A549 (cell line): ENCODE measurements around the gene GADD45B. TPM values are rescaled to one million over a fixed set of nuclear protein-coding genes. Genes with fewer than 3 reads are reported as not detected.

Experiments
- ATAC-seq, 2 experiments: fragments of 200-7000 bp in 1 of 2; fragments of >200 bp in 1 of 2; cut with Nextera tagmentation in 1 of 2; cut with Tn5 transposase in 1 of 2; 3 replicates each; pipeline versions ENCODE4 v1.8.0 to v1.9.1; 2018 to 2020; ENCODE audit warnings: mild to moderate bottlenecking in 1 of 2, moderate library complexity in 1 of 2
- CTCF ChIA-PET: fragments of 300-600 bp; sonication (Branson Sonifier 250); formaldehyde crosslinking; extraction: SDS; loops from one replicate; lab custom pipeline; 2021; ENCODE audit warnings: antibody characterized with exemption, inconsistent platforms; lab: Yijun Ruan, JAX
- POLR2A ChIA-PET: fragments of 350-600 bp; formaldehyde crosslinking; extraction: SDS; loops from one replicate; lab custom pipeline; 2021; ENCODE audit warnings: antibody characterized with exemption, inconsistent platforms; lab: Yijun Ruan, JAX
- DNase-seq, 2 experiments: peaks; one replicate each; pipeline versions ENCODE4 v3.0.0 to v3.0.0-alpha.2; 2011 to 2016; ENCODE audit warnings: low read depth in 1 of 2, low spot score in 1 of 2
- FAIRE-seq: peaks from 2 replicates; lab custom pipeline; 2011; peaks lifted over from hg19 to GRCh38; lab: Jason Lieb, UNC
- H3K27ac ChIP-seq, 2 experiments: fragments of >200 bp; sonication (Bioruptor Twin); formaldehyde crosslinking; 3 replicates each; pipeline ENCODE4 v1.5.1; 2016 to 2017
- H3K4me1 ChIP-seq: fragments of >200 bp; sonication (Bioruptor Twin); formaldehyde crosslinking; 3 replicates; pipeline ENCODE4 v1.6.1; 2016
- H3K4me2 ChIP-seq: fragments of >200 bp; sonication (Bioruptor Twin); formaldehyde crosslinking; 3 replicates; pipeline ENCODE4 v1.6.1; 2016
- H3K4me3 ChIP-seq: fragments of >200 bp; sonication (Bioruptor Twin); formaldehyde crosslinking; 3 replicates; pipeline ENCODE4 v1.5.1; 2016
- H3K9me3 ChIP-seq: fragments of >200 bp; sonication (Bioruptor Twin); formaldehyde crosslinking; 3 replicates; pipeline ENCODE4 v1.6.1; 2016
- BHLHE40 ChIP-seq: IDR thresholded peaks from 2 replicates; pipeline ENCODE4 v1.6.1; 2012; ENCODE audit warnings: low read depth, low read length, inconsistent platforms
- CHD4 ChIP-seq: fragments of 200-600 bp; sonication (generic); IDR thresholded peaks from 2 replicates; pipeline ENCODE4 v1.6.1; 2016; ENCODE audit warnings: antibody characterized with exemption, mild to moderate bottlenecking, borderline replicate concordance
- FOXS1 ChIP-seq: fragments of 250-450 bp; sonication (Bioruptor Pico); IDR thresholded peaks from 2 replicates; pipeline ENCODE4 v1.5.0; 2020; ENCODE audit warnings: mild to moderate bottlenecking, moderate library complexity
- HDAC2 ChIP-seq: fragments of 200-600 bp; sonication (generic); IDR thresholded peaks from 2 replicates; pipeline ENCODE4 v1.6.1; 2016
- HEYL ChIP-seq: fragments of 250-450 bp; sonication (Bioruptor Pico); IDR thresholded peaks from 2 replicates; pipeline ENCODE4 v1.8.0; 2021; ENCODE audit warnings: mild to moderate bottlenecking, moderate library complexity
- HOXB13 ChIP-seq: fragments of 250-450 bp; sonication (Bioruptor Pico); IDR thresholded peaks from 2 replicates; pipeline ENCODE4 v1.5.0; 2020; ENCODE audit warnings: low read depth, mild to moderate bottlenecking, moderate library complexity
- JUN ChIP-seq, 2 experiments: fragments of >200 bp; sonication (Bioruptor Twin); formaldehyde crosslinking; IDR thresholded peaks; 2 replicates in 1 of 2; 3 replicates in 1 of 2; pipeline ENCODE4 v1.6.1; 2016 to 2017
- JUNB ChIP-seq: fragments of >200 bp; sonication (Bioruptor Twin); formaldehyde crosslinking; IDR thresholded peaks from 2 replicates; pipeline ENCODE4 v1.6.1; 2016
- KDM1A ChIP-seq: fragments of 200-600 bp; sonication (generic); IDR thresholded peaks from 2 replicates; pipeline ENCODE4 v1.6.1; 2016; ENCODE audit warnings: low read depth, mild to moderate bottlenecking
- NPAS2 ChIP-seq: fragments of 250-450 bp; sonication (Bioruptor Pico); IDR thresholded peaks from 2 replicates; pipeline ENCODE4 v1.8.0; 2022; ENCODE audit warnings: mild to moderate bottlenecking, moderate library complexity, borderline replicate concordance
- PHF8 ChIP-seq: fragments of 200-600 bp; sonication (generic); IDR thresholded peaks from 2 replicates; pipeline ENCODE4 v1.6.1; 2016; ENCODE audit warnings: low read depth, mild to moderate bottlenecking, antibody characterized with exemption, moderate library complexity, borderline replicate concordance
- POLR2A ChIP-seq: IDR thresholded peaks from 2 replicates; pipeline ENCODE4 v1.6.1; 2012; ENCODE audit warnings: mild to moderate bottlenecking, low read length
- POLR2AphosphoS2 ChIP-seq: conservative IDR thresholded peaks from 2 replicates; pipeline ENCODE4 v1.6.1; 2012; ENCODE audit warnings: low read length, improper control_type of control experiment, inconsistent platforms
- RARB ChIP-seq: fragments of 250-450 bp; sonication (Bioruptor Pico); IDR thresholded peaks from 2 replicates; pipeline ENCODE4 v1.8.0; 2021; ENCODE audit warnings: mild to moderate bottlenecking, moderate library complexity
- RCOR1 ChIP-seq: fragments of 150-350 bp; IDR thresholded peaks from 2 replicates; pipeline ENCODE4 v1.6.1; 2014; ENCODE audit warnings: antibody characterized with exemption, low read length, low read depth
- SREBF2 ChIP-seq: fragments of 450-650 bp; IDR thresholded peaks from 2 replicates; pipeline ENCODE4 v1.6.1; 2014; ENCODE audit warnings: mild to moderate bottlenecking, moderate library complexity
- TP53 ChIP-seq: fragments of 250-450 bp; sonication (Bioruptor Pico); IDR thresholded peaks from 2 replicates; pipeline ENCODE4 v1.5.0; 2021; ENCODE audit warnings: mild to moderate bottlenecking, moderate library complexity
- ZFP36 ChIP-seq: fragments of 450-650 bp; IDR thresholded peaks from 2 replicates; pipeline ENCODE4 v1.6.1; 2014; ENCODE audit warnings: borderline replicate concordance; ENCODE audit not compliant: partially characterized antibody
- ZNF302 ChIP-seq: fragments of 250-450 bp; sonication (Bioruptor Pico); IDR thresholded peaks from 2 replicates; pipeline ENCODE4 v1.9.0; 2021; ENCODE audit warnings: inconsistent platforms, mild to moderate bottlenecking, moderate library complexity
- WGBS: methylation state at CpG from one replicate; pipeline ENCODE4 v1.1.6; 2017; ENCODE audit errors: missing lambda C conversion rate; 5-methylcytosine and 5-hydroxymethylcytosine counted together
- polyA plus RNA-seq, 4 experiments: library from polyadenylated mRNA; depleted of rRNA in 3 of 4; stranded (reverse); fragments of >200 nt; fragmentation: RNase III in 1 of 4; extraction: RNeasy Plus Mini Kit Qiagen cat#74134 plus additional on column Dnase treatment in 1 of 4; gene quantifications; 2 replicates in 3 of 4; 3 replicates in 1 of 4; pipeline ENCODE4 v1.2.3, GENCODE V29; 2011 to 2017
- TF ChIP-seq, protein P1 (sequence below): fragments of 250-450 bp; sonication (Bioruptor Pico); IDR thresholded peaks from 2 replicates; pipeline ENCODE4 v1.5.0; 2020; ENCODE audit warnings: low read depth, mild to moderate bottlenecking, moderate library complexity
- TF ChIP-seq, protein P2 (sequence below): IDR thresholded peaks from 2 replicates; pipeline ENCODE4 v1.6.1; 2012
- TF ChIP-seq, protein P3 (sequence below): IDR thresholded peaks from 2 replicates; pipeline ENCODE4 v1.6.1; 2012
- TF ChIP-seq, protein P4 (sequence below): fragments of >200 bp; sonication (Bioruptor Twin); formaldehyde crosslinking; IDR thresholded peaks from 2 replicates; pipeline ENCODE4 v1.6.1; 2016

Gene GADD45B
- polyA plus RNA-seq, 2 of the 4 experiments (the other 2 are of a cell fraction) = 39.9 to 72.5 TPM

DNA sequence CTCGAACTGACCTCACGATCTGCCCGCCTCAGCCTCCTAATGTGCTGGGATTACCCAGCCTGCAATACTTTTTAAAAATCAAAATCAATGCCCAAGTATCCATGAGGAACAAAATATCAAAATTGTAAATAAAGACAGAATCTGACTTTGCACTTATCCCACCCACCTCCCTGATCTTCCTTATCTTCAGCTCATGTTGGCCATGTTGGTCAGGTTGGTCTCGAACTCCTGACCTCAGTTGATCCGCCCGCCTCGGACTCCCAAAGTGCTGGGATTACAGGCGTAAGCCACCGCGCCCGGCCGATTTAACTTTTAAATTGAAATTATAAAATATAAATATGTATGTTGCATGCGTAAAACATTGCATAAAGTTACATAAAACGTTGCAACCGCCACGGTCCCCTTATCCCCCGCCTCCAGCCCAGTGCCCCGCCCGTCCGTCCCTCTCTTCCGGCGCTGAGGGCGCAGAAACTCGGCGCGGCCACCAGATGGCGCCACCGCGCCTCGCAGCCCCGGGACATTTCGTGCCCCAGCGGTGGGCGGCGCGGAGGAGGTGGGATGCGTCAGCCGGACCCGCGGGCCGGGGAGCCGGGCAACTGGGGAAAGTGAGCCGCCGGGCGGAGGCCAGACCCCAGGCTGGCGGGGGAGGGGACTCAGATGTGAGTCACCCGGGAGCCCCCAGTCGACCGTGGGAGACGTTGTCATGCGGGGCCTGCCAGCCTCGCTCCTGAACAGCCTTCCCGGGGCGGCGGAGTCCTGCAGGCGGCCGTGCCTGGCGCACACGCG lies 1.5 kb upstream of the GADD45B start (continued):
- no peak for TF ChIP-seq FOXS1 (CRISPR knock-in tag)
- TF ChIP-seq, protein P1, sequence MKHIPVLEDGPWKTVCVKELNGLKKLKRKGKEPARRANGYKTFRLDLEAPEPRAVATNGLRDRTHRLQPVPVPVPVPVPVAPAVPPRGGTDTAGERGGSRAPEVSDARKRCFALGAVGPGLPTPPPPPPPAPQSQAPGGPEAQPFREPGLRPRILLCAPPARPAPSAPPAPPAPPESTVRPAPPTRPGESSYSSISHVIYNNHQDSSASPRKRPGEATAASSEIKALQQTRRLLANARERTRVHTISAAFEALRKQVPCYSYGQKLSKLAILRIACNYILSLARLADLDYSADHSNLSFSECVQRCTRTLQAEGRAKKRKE (CRISPR knock-in tag) = no peak
- no peak for TF ChIP-seq PHF8
- TF ChIP-seq BHLHE40 = no peak
- TF ChIP-seq HOXB13 (CRISPR knock-in tag) = no peak
- peak; percentile 54 for TF ChIP-seq ZFP36
- no peak for TF ChIP-seq POLR2A
- no peak for TF ChIP-seq RCOR1
- TF ChIP-seq RARB (CRISPR knock-in tag) = no peak
- no peak for TF ChIP-seq HDAC2
- no peak for TF ChIP-seq POLR2AphosphoS2

DNA sequence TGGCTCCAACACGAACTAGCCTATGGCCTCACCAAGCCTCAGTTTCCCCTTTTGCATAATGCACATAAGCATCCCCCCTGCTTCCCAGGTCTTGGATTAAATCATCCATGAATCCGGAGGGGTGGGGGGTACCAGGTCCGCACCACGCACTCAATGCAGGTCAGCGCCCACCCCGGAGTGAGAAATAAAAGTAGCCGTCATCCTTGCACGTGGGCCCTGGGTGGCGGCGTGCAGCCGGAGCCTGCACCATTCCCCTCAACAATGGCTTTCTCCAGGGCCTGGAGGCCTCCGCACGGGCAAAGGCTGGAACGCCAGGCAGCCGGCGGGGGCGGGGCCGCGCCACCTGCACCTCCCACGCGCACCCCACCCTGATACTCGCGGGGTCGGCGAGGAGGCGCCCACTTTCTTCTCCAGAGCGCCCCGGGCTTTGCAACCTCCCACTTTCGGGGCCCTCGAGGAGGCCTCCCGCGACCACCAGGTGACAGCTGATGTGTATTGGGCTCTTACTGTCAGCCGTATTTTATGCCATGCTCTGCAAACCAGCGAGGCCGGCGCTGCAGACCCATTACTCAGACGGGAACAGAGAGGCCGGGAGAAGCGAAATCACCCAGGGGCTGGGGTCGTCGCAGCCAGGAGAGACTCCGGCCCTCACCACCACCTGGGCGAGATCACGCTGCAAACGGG lies 767 bp upstream of the GADD45B start:
- CTCF ChIA-PET = interaction anchor here (0.6 to 10.5 kb wide), 6 partner anchors 8 to 137 kb away, joined by 3 to 156 read pairs (median 6); no protein-coding TSS in a partner anchor
- ATAC-seq (peak; percentile 44 to 55), FAIRE-seq (no peak)

More for the DNA sequence above, 767 bp upstream of the GADD45B start:
- Histone ChIP-seq H3K27ac (peak overlapping the region; percentile 89 to 96), H3K4me1 (peaks cover 9% of the 10 kb centered on the region), H3K4me2 (peak overlapping the region; percentile 92), H3K4me3 (peak overlapping the region; percentile 95), H3K9me3 (no peaks in the 10 kb centered on the region)
- POLR2A ChIA-PET = interaction anchor here (0.6 to 5.2 kb wide), 55 partner anchors 9 to 1341 kb away, joined by 3 to 211 read pairs (median 7); partner anchors contain the start of genes ABHD17A, LMNB2, PLEKHJ1 and THOP1
- TF ChIP-seq JUN (IDR thresholded peaks at IDR 0.05) (no peak; a peak in 1 of 5 replicates), JUNB (no peak), SREBF2 (no peak), NPAS2 (CRISPR knock-in tag) (no peak), HEYL (no peak), POLR2A (no peak), ZNF302 (CRISPR knock-in tag) (no peak), BHLHE40 (no peak), TP53 (0 out of 2 replicates have a peak, but pooled peaks have one; percentile 9), HDAC2 (peak; percentile 92), HOXB13 (CRISPR knock-in tag) (no peak), KDM1A (peak; percentile 98), RCOR1 (0 out of 2 replicates have a peak, but pooled peaks have one; percentile 57), CHD4 (peak; percentile 92; the same call in 1 of the 2 replicates)
- TF ChIP-seq, protein P2, sequence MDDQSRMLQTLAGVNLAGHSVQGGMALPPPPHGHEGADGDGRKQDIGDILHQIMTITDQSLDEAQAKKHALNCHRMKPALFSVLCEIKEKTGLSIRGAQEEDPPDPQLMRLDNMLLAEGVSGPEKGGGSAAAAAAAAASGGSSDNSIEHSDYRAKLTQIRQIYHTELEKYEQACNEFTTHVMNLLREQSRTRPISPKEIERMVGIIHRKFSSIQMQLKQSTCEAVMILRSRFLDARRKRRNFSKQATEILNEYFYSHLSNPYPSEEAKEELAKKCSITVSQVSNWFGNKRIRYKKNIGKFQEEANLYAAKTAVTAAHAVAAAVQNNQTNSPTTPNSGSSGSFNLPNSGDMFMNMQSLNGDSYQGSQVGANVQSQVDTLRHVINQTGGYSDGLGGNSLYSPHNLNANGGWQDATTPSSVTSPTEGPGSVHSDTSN = no peak
- TF ChIP-seq, protein P3, sequence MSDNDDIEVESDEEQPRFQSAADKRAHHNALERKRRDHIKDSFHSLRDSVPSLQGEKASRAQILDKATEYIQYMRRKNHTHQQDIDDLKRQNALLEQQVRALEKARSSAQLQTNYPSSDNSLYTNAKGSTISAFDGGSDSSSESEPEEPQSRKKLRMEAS = peak; percentile 60; the same call in 1 of the 2 replicates
- TF ChIP-seq, protein P4, sequence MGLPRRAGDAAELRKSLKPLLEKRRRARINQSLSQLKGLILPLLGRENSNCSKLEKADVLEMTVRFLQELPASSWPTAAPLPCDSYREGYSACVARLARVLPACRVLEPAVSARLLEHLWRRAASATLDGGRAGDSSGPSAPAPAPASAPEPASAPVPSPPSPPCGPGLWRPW = no peak
- peak in 1 of 2 experiments; percentile 76 for DNase-seq
- WGBS = 0% methylated on average over 7 of the region's 45 CpGs
